T47D (cell line): ENCODE results near the gene SLC6A6.

ENCODE experiments used
- DNase-seq, 2 experiments: peaks; one replicate each; pipeline versions ENCODE4 v3.0.0 to v3.0.0-alpha.2; 2011 to 2012; ENCODE audit warnings: low read depth in 1 of 2, low spot score in 1 of 2
- JUND ChIP-seq: IDR thresholded peaks from 2 replicates; pipeline ENCODE4 v1.6.1; 2012; ENCODE audit warnings: low read depth
- in situ Hi-C: cut with HindIII; loops from 2 replicates; pipeline ENCODE4 v1.10.0; 2016; ENCODE audit warnings: low sequenced_read_pairs, low pct_unique_long_range_greater_than_20kb

Gene SLC6A6

GRCh38 chr3:14482271-14482721, 79.9 kb downstream of the SLC6A6 start:
- no peak for DNase-seq
- no peak for TF ChIP-seq JUND
- in situ Hi-C loops: no loop called here

DNA sequence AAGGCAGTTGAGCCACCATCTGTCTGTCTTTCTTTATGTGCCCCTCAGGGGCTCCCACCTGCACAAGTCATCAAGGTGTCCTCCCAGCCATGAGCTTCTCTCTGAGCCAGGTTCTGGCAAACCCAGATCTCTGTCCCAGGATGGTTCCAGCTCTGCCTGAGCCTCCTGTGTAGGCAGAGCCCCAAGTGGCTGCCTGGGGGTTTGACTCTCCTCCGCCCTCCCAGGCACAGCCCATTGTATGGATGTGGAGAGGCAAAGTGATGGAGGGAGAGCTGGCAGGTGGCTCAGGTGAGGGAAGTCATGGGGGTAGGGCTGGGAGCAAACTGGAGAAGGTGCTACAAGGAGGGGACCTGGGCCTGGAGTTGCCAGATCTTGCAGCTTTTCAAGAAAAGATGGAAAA, 80.9 kb downstream of the SLC6A6 start:
- no peak for DNase-seq
- in situ Hi-C loops: no loop called here
- no peak for TF ChIP-seq JUND

GRCh38 chr3:14484741-14485140, 82.3 kb downstream of the SLC6A6 start:
- no peak for DNase-seq
- in situ Hi-C loops: no loop called here
- TF ChIP-seq JUND: no peak

- in situ Hi-C loops: no loop called here
- no peak for TF ChIP-seq JUND
- no peak for DNase-seq
These were observed 83.6 kb downstream of the SLC6A6 start for GRCh38 chr3:14485981-14486380.

- DNase-seq: no peak
- in situ Hi-C loops: no loop called here
- TF ChIP-seq JUND: no peak
These were observed 84.1 kb downstream of the SLC6A6 start for GRCh38 chr3:14486460-14486859.

GRCh38 chr3:14487086-14487485, 84.7 kb downstream of the SLC6A6 start:
- in situ Hi-C loops: no loop called here
- no peak for TF ChIP-seq JUND
- no peak for DNase-seq

DNA sequence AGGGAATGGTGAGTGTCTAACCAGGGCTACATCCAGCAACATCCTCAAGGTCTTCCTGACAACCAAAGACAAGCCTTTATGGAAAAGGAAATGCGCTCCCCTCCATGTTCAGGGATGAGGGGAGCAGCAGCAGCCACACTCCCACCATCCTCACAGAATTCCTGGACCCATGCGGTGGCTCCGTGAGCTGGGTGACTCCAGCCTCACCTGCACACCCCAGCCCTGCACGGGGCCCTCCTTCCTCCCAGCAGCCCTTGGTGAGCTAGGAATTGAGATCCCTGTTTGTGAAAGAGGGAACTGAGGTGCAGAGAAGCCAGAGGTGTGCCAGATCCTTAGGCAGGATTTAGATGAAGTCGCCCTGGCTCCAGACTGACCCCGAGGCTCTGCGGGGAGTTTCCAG, 85.4 kb downstream of the SLC6A6 start:
- DNase-seq: no peak
- TF ChIP-seq JUND: no peak
- in situ Hi-C loops: no loop called here

- no peak for DNase-seq
- in situ Hi-C loops: no loop called here
- no peak for TF ChIP-seq JUND
These were observed 86.1 kb downstream of the SLC6A6 start for GRCh38 chr3:14488286-14489041.

DNA sequence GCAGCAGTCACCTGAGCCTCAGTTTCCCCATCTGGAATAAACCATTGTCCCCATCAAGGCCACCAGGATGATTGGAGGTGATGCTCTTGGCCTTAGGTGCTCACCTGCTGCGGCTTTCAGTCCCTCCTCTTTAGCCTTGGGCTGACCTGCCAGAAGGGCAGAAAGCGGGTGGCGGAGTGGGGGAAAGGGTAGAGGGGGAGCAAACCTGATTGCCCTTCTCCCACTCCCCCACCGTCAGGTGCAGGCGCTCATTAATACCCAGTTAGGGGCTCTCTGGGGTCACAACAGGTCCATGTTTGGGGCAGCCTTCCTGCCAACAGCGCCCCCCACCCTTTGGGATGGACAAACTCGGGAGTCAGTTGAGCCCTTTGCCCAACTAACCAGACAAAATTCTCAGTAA, 87.2 kb downstream of the SLC6A6 start:
- no peak for TF ChIP-seq JUND
- in situ Hi-C loops: no loop called here

DNA sequence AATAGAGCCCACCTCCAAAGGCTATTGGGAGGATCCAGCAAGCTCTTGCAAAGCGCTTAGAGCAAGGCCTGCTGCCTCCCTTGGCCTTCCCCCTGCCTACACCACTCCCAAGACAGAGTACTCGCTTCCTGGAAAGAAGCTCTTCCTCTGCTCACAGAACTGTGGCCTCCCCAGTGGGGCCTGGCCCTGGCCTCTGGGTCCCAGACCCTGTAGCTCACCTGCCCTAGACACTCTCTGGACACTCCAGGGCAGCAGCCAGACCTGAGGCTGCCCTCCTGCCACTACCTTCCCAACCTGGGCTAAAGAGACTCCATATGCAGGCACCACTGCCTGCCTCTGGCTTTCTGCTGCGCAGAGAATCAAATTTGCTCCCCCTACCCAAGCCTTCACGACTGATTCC, 87.8 kb downstream of the SLC6A6 start:
- TF ChIP-seq JUND: no peak
- in situ Hi-C loops: no loop called here
- no peak for DNase-seq

More for the DNA sequence above, 87.2 kb downstream of the SLC6A6 start:
- DNase-seq: no peak

DNA sequence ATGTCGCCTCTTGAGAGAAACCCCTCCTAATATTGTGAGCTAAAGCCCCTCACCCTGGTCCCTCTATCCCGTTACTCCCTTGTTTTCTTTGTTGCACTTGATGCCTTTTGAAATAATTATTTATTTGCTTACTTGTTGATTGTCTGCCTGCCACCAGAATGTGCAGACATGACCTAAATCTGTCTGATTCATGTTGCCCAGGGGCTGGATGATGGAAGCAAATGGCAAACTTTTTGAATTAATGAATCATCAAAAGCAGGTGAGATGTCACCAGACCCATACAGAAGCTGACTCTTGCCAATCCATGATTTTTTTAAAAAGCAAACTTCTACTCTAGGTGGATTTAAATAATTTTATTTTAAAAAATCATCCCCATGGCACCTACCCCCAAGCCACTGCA, 88.4 kb downstream of the SLC6A6 start:
- TF ChIP-seq JUND: no peak
- DNase-seq: no peak
- in situ Hi-C loops: no loop called here

DNA sequence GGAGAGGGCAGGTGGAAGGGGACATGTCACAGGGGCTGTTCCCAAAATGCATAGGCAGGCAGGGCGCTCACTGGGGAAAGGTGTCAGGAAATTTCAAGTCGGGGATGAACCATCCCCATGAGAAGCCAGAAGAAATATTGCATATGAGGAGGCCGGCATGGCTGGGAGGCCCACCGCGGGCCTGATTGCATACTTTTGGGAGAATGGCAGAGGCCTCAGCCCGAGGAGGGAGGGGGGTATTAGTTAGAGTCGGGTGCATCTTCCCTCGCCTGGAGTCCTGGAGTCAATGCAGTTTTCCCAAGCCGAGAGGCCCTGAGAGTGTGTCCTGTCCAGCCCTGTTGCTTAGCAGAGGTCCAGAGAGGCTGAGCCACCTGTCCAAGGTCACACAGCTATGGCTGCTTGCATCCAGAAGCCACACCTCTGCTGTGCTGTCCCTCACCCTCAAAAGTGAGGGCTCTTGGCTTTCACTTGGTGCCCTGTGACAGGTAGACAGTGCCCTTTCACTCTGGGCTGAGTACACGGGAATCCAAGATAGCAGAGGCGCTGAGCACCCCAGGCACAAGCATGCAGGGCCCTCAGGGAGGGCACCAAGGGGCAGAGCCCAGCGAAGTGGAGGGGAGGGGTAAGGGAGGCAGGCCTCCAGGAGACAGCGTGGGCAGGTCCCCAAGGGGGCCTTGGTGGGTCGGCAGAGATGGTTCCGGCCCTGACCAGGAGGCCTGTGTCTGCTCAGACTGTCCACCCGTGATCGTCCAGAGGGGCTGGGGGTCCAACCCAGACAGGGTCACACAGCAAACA, 89.2 kb downstream of the SLC6A6 start:
- DNase-seq: no peak
- no peak for TF ChIP-seq JUND
- in situ Hi-C loops: no loop called here

GRCh38 chr3:14492948-14493881, 90.8 kb downstream of the SLC6A6 start:
- in situ Hi-C loops: no loop called here
- TF ChIP-seq JUND: no peak
- no peak for DNase-seq
